HG03457 (cell line): ENCODE measurements around the gene CALB2.
"Not testable (repeated sequence)": the region's sequence is repeated elsewhere in the genome, so short reads cannot be mapped to it uniquely, and the experiment has no call there.

Experiments
- ATAC-seq: cut with Tn5 transposase; IDR thresholded peaks from one replicate; pipeline ENCODE4 v1.9.1; 2021; ENCODE audit warnings: moderate number of reproducible peaks; ENCODE audit not compliant: unreplicated experiment

Gene CALB2

GRCh38 chr16:71352466-71352865 lies 6.1 kb upstream of the CALB2 start:
- no peak for ATAC-seq

- ATAC-seq, result no peak
These were observed 5.5 kb upstream of the CALB2 start for GRCh38 chr16:71352963-71353460.

GRCh38 chr16:71353736-71354135 lies 4.8 kb upstream of the CALB2 start:
- ATAC-seq, result no peak

GRCh38 chr16:71354156-71354555 lies 4.4 kb upstream of the CALB2 start:
- ATAC-seq, result no peak

- ATAC-seq, result no peak
These were observed 2.3 kb upstream of the CALB2 start for GRCh38 chr16:71356051-71356740.

- ATAC-seq, result not testable (repeated sequence)
These were observed 1.6 kb upstream of the CALB2 start for GRCh38 chr16:71356936-71357335.

- no peak for ATAC-seq
These were observed 842 bp upstream of the CALB2 start for GRCh38 chr16:71357681-71358080.

GRCh38 chr16:71359431-71359830 lies 908 bp downstream of the CALB2 start:
- ATAC-seq, result no peak

GRCh38 chr16:71360378-71360777 lies 1.9 kb downstream of the CALB2 start:
- no peak for ATAC-seq

- ATAC-seq, result no peak
These were observed 5.7 kb downstream of the CALB2 start for GRCh38 chr16:71364133-71364681.

- ATAC-seq, result no peak
These were observed 6.5 kb downstream of the CALB2 start for GRCh38 chr16:71365021-71365420.

GRCh38 chr16:71367241-71367976 lies 8.9 kb downstream of the CALB2 start:
- no peak for ATAC-seq

- ATAC-seq, result no peak
These were observed 10.4 kb downstream of the CALB2 start for GRCh38 chr16:71368958-71369357.

GRCh38 chr16:71369494-71369893 lies 11.0 kb downstream of the CALB2 start:
- no peak for ATAC-seq

GRCh38 chr16:71371237-71371636 lies 12.7 kb downstream of the CALB2 start:
- ATAC-seq, result no peak

GRCh38 chr16:71373073-71373472 lies 14.6 kb downstream of the CALB2 start:
- ATAC-seq, result no peak

- no peak for ATAC-seq
These were observed 18.1 kb downstream of the CALB2 start for GRCh38 chr16:71376465-71377157.

- ATAC-seq, result no peak
These were observed 21.2 kb downstream of the CALB2 start for GRCh38 chr16:71379711-71380110.

- ATAC-seq, result no peak
These were observed 22.3 kb downstream of the CALB2 start for GRCh38 chr16:71380831-71381230.

GRCh38 chr16:71383054-71383773 lies 24.7 kb downstream of the CALB2 start:
- ATAC-seq, result no peak
